Smooth muscle cell (in vitro differentiated cells): Measurements from ENCODE around the gene STRADB. TPM values are rescaled to one million over a fixed set of nuclear protein-coding genes. Genes with fewer than 3 reads are reported as not detected.

ENCODE experiments used
- DNase-seq: peaks from one replicate; lab custom pipeline; 2025; ENCODE audit not compliant: unreplicated experiment; lab: John Stamatoyannopoulos, UW
- H2AFZ ChIP-seq: fragments of 200-600 bp; sonication (generic); 2 replicates; pipeline ENCODE4 v1.6.0; 2016; ENCODE audit warnings: antibody characterized with exemption, low read depth, mild to moderate bottlenecking
- H3F3A ChIP-seq: fragments of 200-600 bp; sonication (generic); 2 replicates; pipeline ENCODE4 v1.6.0; 2017; ENCODE audit warnings: antibody characterized with exemption, low read depth
- H3K27ac ChIP-seq: fragments of 200-600 bp; sonication (generic); 2 replicates; pipeline ENCODE4 v1.5.1; 2016; ENCODE audit warnings: low read depth, mild to moderate bottlenecking
- H3K27me3 ChIP-seq: fragments of 200-600 bp; sonication (generic); 2 replicates; pipeline ENCODE4 v1.6.1; 2016; ENCODE audit warnings: low read depth, mild to moderate bottlenecking
- H3K36me3 ChIP-seq: fragments of 200-600 bp; sonication (generic); 2 replicates; pipeline ENCODE4 v1.5.1; 2016; ENCODE audit warnings: low read depth
- H3K4me1 ChIP-seq: fragments of 200-600 bp; sonication (generic); 2 replicates; pipeline ENCODE4 v1.5.1; 2016; ENCODE audit warnings: low read depth
- H3K4me2 ChIP-seq: fragments of 200-600 bp; sonication (generic); 2 replicates; pipeline ENCODE4 v1.6.0; 2016; ENCODE audit warnings: mild to moderate bottlenecking
- H3K4me3 ChIP-seq: fragments of 200-600 bp; sonication (generic); 2 replicates; pipeline ENCODE4 v1.5.1; 2016; ENCODE audit warnings: mild to moderate bottlenecking
- H3K79me2 ChIP-seq: fragments of 200-600 bp; sonication (generic); 2 replicates; pipeline ENCODE4 v1.6.0; 2016; ENCODE audit warnings: low read depth, mild to moderate bottlenecking
- H3K9ac ChIP-seq: fragments of 200-600 bp; sonication (generic); 2 replicates; pipeline ENCODE4 v1.6.0; 2016; ENCODE audit warnings: low read depth
- H3K9me3 ChIP-seq: fragments of 200-600 bp; sonication (generic); replicated peaks from 2 replicates; pipeline ENCODE4 v1.5.1; 2016; ENCODE audit warnings: low read depth
- H4K20me1 ChIP-seq: fragments of 200-600 bp; sonication (generic); 2 replicates; pipeline ENCODE4 v1.6.0; 2016; ENCODE audit warnings: low read depth
- CTCF ChIP-seq: fragments of 200-600 bp; sonication (generic); IDR thresholded peaks from 2 replicates; pipeline ENCODE4 v1.5.1; 2017; ENCODE audit warnings: borderline replicate concordance, mild to moderate bottlenecking, antibody characterized with exemption; ENCODE audit not compliant: insufficient read depth, poor library complexity, severe bottlenecking
- WGBS: methylation state at CpG from one replicate; pipeline ENCODE4 v1.1.7; 2016; ENCODE audit warnings: low lambda C conversion rate; 5-methylcytosine and 5-hydroxymethylcytosine counted together
- polyA plus RNA-seq: library from polyadenylated mRNA; unstranded; fragments of >200 nt; fragmentation: Nextera tagmentation; extraction: Ambion mirVana; gene quantifications from 2 replicates; pipeline ENCODE4 v1.2.1, GENCODE V29; 2016
- small RNA-seq: library from RNA; depleted of rRNA; stranded (forward); fragments of <200 nt; gene quantifications from one replicate; pipeline ENCODE3, GENCODE V24; 2014
- total RNA-seq: library from RNA; depleted of rRNA; stranded (reverse); fragments of >200 nt; gene quantifications from 2 replicates; pipeline ENCODE4 v1.2.3, GENCODE V29; 2014

The STRADB gene
- total and polyA plus RNA-seq, 2 experiments from 2014 or later, result 15.8 to 20.5 TPM

GRCh38 chr2:201520201-201520600 lies 68.7 kb downstream of the STRADB start:
- no peak for DNase-seq
- H3K27me3 ChIP-seq, result no peaks in the 10 kb centered on the region
- no peak overlapping the region for H3K4me2 ChIP-seq
- H3K36me3 ChIP-seq, result no peaks in the 10 kb centered on the region
- no peaks in the 10 kb centered on the region for H3K4me1 ChIP-seq
- 96% methylated on average over 2 of the region's 2 CpGs for WGBS
- no peak overlapping the region for H2AFZ ChIP-seq
- no peaks in the 10 kb centered on the region for H3K9me3 ChIP-seq
- H3K4me3 ChIP-seq, result no peak overlapping the region
- no peak for TF ChIP-seq CTCF
- no peaks in the 10 kb centered on the region for H3K79me2 ChIP-seq
- no peaks in the 10 kb centered on the region for H3F3A ChIP-seq
- H3K9ac ChIP-seq, result no peak overlapping the region
- no peaks in the 10 kb centered on the region for H4K20me1 ChIP-seq
- no peak overlapping the region for H3K27ac ChIP-seq

- no peaks in the 10 kb centered on the region for H3K4me1 ChIP-seq
- DNase-seq, result no peak
- H3K4me3 ChIP-seq, result no peak overlapping the region
- H3K79me2 ChIP-seq, result no peaks in the 10 kb centered on the region
- WGBS, result 92% methylated on average over 5 of the region's 5 CpGs
- no peak overlapping the region for H3K9ac ChIP-seq
- H3K4me2 ChIP-seq, result no peak overlapping the region
- H3F3A ChIP-seq, result no peaks in the 10 kb centered on the region
- peaks cover 3% of the 10 kb centered on the region for H3K9me3 ChIP-seq
- no peaks in the 10 kb centered on the region for H4K20me1 ChIP-seq
- no peak overlapping the region for H3K27ac ChIP-seq
- H3K36me3 ChIP-seq, result no peaks in the 10 kb centered on the region
- H3K27me3 ChIP-seq, result no peaks in the 10 kb centered on the region
- TF ChIP-seq CTCF, result no peak
- H2AFZ ChIP-seq, result no peak overlapping the region
Observed at GRCh38 chr2:201522965-201523364, 71.4 kb downstream of the STRADB start.

GRCh38 chr2:201523506-201523905 lies 72.0 kb downstream of the STRADB start:
- WGBS, result 27% methylated on average over 1 of the region's 1 CpG
- Histone ChIP-seq H3K4me3 (no peak overlapping the region), H3K36me3 (no peaks in the 10 kb centered on the region), H3K4me2 (no peak overlapping the region), H4K20me1 (no peaks in the 10 kb centered on the region), H3K79me2 (no peaks in the 10 kb centered on the region), H3K9ac (no peak overlapping the region), H2AFZ (no peak overlapping the region), H3F3A (no peaks in the 10 kb centered on the region), H3K9me3 (peaks cover 3% of the 10 kb centered on the region), H3K27me3 (no peaks in the 10 kb centered on the region), H3K4me1 (no peaks in the 10 kb centered on the region), H3K27ac (no peak overlapping the region)
- no peak for TF ChIP-seq CTCF
- DNase-seq, result no peak

Small RNA genes lying within 50 kb of the gene (small RNA-seq; reads per million reads assigned to genes)
- not detected for gene RF00019

Other genes starting within 250 kb of the STRADB start
- 6.6 and 12.9 TPM in 2 replicates for gene CASP8, start 191.2 kb upstream of the STRADB start, total RNA-seq
- gene CASP8, start 191.2 kb upstream of the STRADB start, polyA plus RNA-seq, result 5.3 and 5.7 TPM in 2 replicates
- gene FLACC1, start 94.4 kb upstream of the STRADB start, total RNA-seq, result 0.76 and 0.94 TPM in 2 replicates
- gene FLACC1, start 94.4 kb upstream of the STRADB start, polyA plus RNA-seq, result 0.95 TPM in 1 of 2 replicates, not detected in the other
- gene TRAK2, start 282 bp upstream of the STRADB start, total RNA-seq, result 15.7 and 18.9 TPM in 2 replicates
- gene TRAK2, start 282 bp upstream of the STRADB start, polyA plus RNA-seq, result 6.3 and 6.6 TPM in 2 replicates
- 38.3 and 47.4 TPM in 2 replicates for gene TMEM237, start 191.8 kb downstream of the STRADB start, total RNA-seq
- gene TMEM237, start 191.8 kb downstream of the STRADB start, polyA plus RNA-seq, result 23.8 and 25.6 TPM in 2 replicates
- 0.90 and 1.8 TPM in 2 replicates for gene MPP4, start 246.9 kb downstream of the STRADB start, total RNA-seq
- gene MPP4, start 246.9 kb downstream of the STRADB start, polyA plus RNA-seq, result 0.40 TPM in 1 of 2 replicates, not detected in the other